Measurements from ENCODE around the gene MIGA1. TPM values are rescaled to one million over a fixed set of nuclear protein-coding genes. Genes with fewer than 3 reads are reported as not detected.
"Not testable (repeated sequence)": the region's sequence is repeated elsewhere in the genome, so short reads cannot be mapped to it uniquely, and the experiment has no call there.

MIGA1 gene
- total RNA-seq, 2 experiments from 2014 or later: 10.5 to 10.8 TPM

GRCh38 chr1:77762072-77762476 is 17.4 kb upstream of the MIGA1 start:
- peaks cover 21% of the 10 kb centered on the region for H3K4me1 Mint-ChIP-seq
- POLR2A ChIA-PET: no interaction called here
- no peak overlapping the region for H3K27ac Mint-ChIP-seq
- DNase-seq: no peak
- CTCF ChIA-PET: no interaction called here
- no peaks in the 10 kb centered on the region for H3K27me3 Mint-ChIP-seq
- no peaks in the 10 kb centered on the region for H3K9me3 Mint-ChIP-seq
- peaks cover 4% of the 10 kb centered on the region for H3K36me3 Mint-ChIP-seq (ENCODE audit: low read depth)
- no peak overlapping the region for H3K4me3 Mint-ChIP-seq

DNA sequence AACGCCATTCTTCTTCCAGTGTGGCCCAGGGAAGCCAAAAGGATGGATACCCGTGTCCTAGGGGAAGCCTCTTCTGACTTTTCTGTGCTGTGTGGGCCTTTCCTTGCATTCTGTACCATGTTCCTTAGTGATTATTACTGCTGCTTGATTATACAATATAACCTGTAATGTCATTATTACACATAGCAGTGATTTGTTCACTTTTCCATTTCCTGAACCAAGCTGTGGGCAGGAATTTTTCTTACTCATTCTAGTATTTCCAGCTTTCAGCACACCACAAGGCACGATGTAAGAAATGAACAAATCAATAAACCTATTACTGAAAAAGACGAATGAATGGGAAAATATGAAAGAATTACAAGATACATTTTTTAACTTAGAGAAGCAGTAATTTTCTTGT is 11.4 kb upstream of the MIGA1 start:
- no peaks in the 10 kb centered on the region for H3K27me3 Mint-ChIP-seq
- H3K36me3 Mint-ChIP-seq (ENCODE audit: low read depth): no peaks in the 10 kb centered on the region
- no peak for DNase-seq
- ChIA-PET POLR2A (interaction anchor here (0.7 kb wide), 1 partner anchor 190 kb away, joined by 4 read pairs; no protein-coding TSS in a partner anchor), CTCF (interaction anchor here (0.6 to 0.9 kb wide), 2 partner anchors 10 to 454 kb away, joined by 3 read pairs; no protein-coding TSS in a partner anchor)
- no peak overlapping the region for H3K27ac Mint-ChIP-seq
- H3K9me3 Mint-ChIP-seq: no peaks in the 10 kb centered on the region
- H3K4me1 Mint-ChIP-seq: no peaks in the 10 kb centered on the region
- H3K4me3 Mint-ChIP-seq: no peak overlapping the region

GRCh38 chr1:77776007-77776700 is 3.3 kb upstream of the MIGA1 start:
- ChIA-PET POLR2A (no interaction called here), CTCF (interaction anchor here (0.6 to 0.7 kb wide), 2 partner anchors 243 to 727 kb away, joined by 4 read pairs; no protein-coding TSS in a partner anchor)
- H3K9me3 Mint-ChIP-seq: no peaks in the 10 kb centered on the region
- peaks cover 7% of the 10 kb centered on the region for H3K36me3 Mint-ChIP-seq (ENCODE audit: low read depth)
- no peaks in the 10 kb centered on the region for H3K27me3 Mint-ChIP-seq
- H3K4me3 Mint-ChIP-seq: no peak overlapping the region
- no peak overlapping the region for H3K27ac Mint-ChIP-seq
- no peak for DNase-seq
- peaks cover 22% of the 10 kb centered on the region for H3K4me1 Mint-ChIP-seq

GRCh38 chr1:77781683-77782082 is 2.2 kb downstream of the MIGA1 start:
- Mint-ChIP-seq H3K27me3 (no peaks in the 10 kb centered on the region), H3K4me3 (no peak overlapping the region), H3K9me3 (peaks cover 6% of the 10 kb centered on the region), H3K36me3 (ENCODE audit: low read depth) (peaks cover 40% of the 10 kb centered on the region), H3K27ac (no peak overlapping the region), H3K4me1 (peaks cover 42% of the 10 kb centered on the region)
- ChIA-PET CTCF (no interaction called here), POLR2A (no interaction called here)
- no peak for DNase-seq

GRCh38 chr1:77783141-77783540 is 3.7 kb downstream of the MIGA1 start:
- Mint-ChIP-seq H3K9me3 (peaks cover 8% of the 10 kb centered on the region), H3K27ac (peak overlapping the region; percentile 19), H3K4me1 (peaks cover 41% of the 10 kb centered on the region), H3K27me3 (no peaks in the 10 kb centered on the region), H3K4me3 (no peak overlapping the region), H3K36me3 (ENCODE audit: low read depth) (peaks cover 50% of the 10 kb centered on the region)
- no peak for DNase-seq
- ChIA-PET CTCF (interaction anchor here (0.5 kb wide), 2 partner anchors 90 to 1468 kb away, joined by 3 to 5 read pairs; no protein-coding TSS in a partner anchor), POLR2A (no interaction called here)

- H3K27ac Mint-ChIP-seq, H3K27me3 Mint-ChIP-seq, POLR2A ChIA-PET, H3K9me3 Mint-ChIP-seq, DNase-seq, CTCF ChIA-PET, H3K4me3 Mint-ChIP-seq: not testable (repeated sequence)
- H3K36me3 Mint-ChIP-seq (ENCODE audit: low read depth): peaks cover 63% of the 10 kb centered on the region
- H3K4me1 Mint-ChIP-seq: peaks cover 21% of the 10 kb centered on the region
These were observed 6.8 kb downstream of the MIGA1 start for GRCh38 chr1:77786093-77786741.

DNA sequence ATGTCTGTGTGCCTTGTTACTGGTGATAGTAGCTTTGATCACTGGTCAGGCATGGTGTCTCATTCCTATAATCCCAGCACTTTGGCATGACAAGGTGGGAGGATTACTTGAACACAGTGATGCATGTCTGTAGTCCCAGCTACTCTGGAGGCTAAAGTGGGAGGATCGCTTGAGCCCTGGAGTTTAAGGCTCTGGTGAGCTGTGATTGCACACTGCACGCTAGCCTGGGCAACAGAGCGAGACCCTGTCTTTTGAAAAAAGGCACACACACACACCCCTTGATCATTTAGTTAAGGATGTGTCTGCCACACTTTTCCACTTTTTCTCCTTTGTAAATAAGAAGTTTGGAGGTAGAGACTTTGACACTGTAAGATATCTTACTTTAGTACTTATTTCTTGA is 15.1 kb downstream of the MIGA1 start:
- no peak for DNase-seq
- H3K27ac Mint-ChIP-seq: no peak overlapping the region
- peaks cover 24% of the 10 kb centered on the region for H3K36me3 Mint-ChIP-seq (ENCODE audit: low read depth)
- POLR2A ChIA-PET: no interaction called here
- no peaks in the 10 kb centered on the region for H3K9me3 Mint-ChIP-seq
- H3K4me1 Mint-ChIP-seq: peaks cover 2% of the 10 kb centered on the region
- no peak overlapping the region for H3K4me3 Mint-ChIP-seq
- no peaks in the 10 kb centered on the region for H3K27me3 Mint-ChIP-seq
- CTCF ChIA-PET: no interaction called here

GRCh38 chr1:77796695-77797405 is 17.4 kb downstream of the MIGA1 start:
- Mint-ChIP-seq H3K27ac (no peak overlapping the region), H3K4me3 (no peak overlapping the region), H3K36me3 (ENCODE audit: low read depth) (peaks cover 14% of the 10 kb centered on the region), H3K27me3 (no peaks in the 10 kb centered on the region), H3K9me3 (no peaks in the 10 kb centered on the region), H3K4me1 (peaks cover 2% of the 10 kb centered on the region)
- POLR2A ChIA-PET: no interaction called here
- no peak for DNase-seq
- CTCF ChIA-PET: no interaction called here

DNA sequence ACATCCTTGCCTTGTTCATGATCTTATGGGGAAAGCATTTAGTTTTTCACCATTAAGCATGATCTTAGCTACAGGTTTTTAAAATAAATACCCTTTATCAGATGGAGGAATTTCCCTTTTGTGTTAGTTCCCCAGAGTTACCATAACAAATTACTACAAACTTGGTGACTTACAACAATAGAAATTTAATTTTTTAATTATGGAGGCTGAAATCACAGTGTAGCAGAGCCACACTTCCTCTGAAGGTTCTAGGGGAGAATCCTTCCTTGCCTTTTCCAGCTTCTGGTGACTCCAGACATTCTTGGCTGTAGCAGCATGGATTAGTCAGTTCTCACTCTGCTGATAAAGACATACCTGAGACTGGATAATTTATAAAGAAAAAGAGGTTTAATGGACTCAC is 18.5 kb downstream of the MIGA1 start:
- no peaks in the 10 kb centered on the region for H3K27me3 Mint-ChIP-seq
- H3K4me1 Mint-ChIP-seq: peaks cover 2% of the 10 kb centered on the region
- ChIA-PET CTCF (no interaction called here), POLR2A (no interaction called here)
- H3K9me3 Mint-ChIP-seq: no peaks in the 10 kb centered on the region
- no peak overlapping the region for H3K27ac Mint-ChIP-seq
- H3K36me3 Mint-ChIP-seq (ENCODE audit: low read depth): peaks cover 15% of the 10 kb centered on the region
- DNase-seq: no peak
- no peak overlapping the region for H3K4me3 Mint-ChIP-seq

GRCh38 chr1:77802026-77802425 is 22.6 kb downstream of the MIGA1 start:
- Mint-ChIP-seq H3K27ac (no peak overlapping the region), H3K9me3 (no peaks in the 10 kb centered on the region)

GRCh38 chr1:77803371-77803770 is 23.9 kb downstream of the MIGA1 start:
- H3K9me3 Mint-ChIP-seq: no peaks in the 10 kb centered on the region
- H3K4me1 Mint-ChIP-seq: no peaks in the 10 kb centered on the region
- no peak for DNase-seq
- POLR2A ChIA-PET: no interaction called here
- peaks cover 17% of the 10 kb centered on the region for H3K36me3 Mint-ChIP-seq (ENCODE audit: low read depth)
- H3K4me3 Mint-ChIP-seq: no peak overlapping the region
- CTCF ChIA-PET: no interaction called here
- no peak overlapping the region for H3K27ac Mint-ChIP-seq
- H3K27me3 Mint-ChIP-seq: no peaks in the 10 kb centered on the region

More at GRCh38 chr1:77802026-77802425, 22.6 kb downstream of the MIGA1 start:
- Mint-ChIP-seq H3K36me3 (ENCODE audit: low read depth) (peaks cover 19% of the 10 kb centered on the region), H3K27me3 (no peaks in the 10 kb centered on the region), H3K4me3 (no peak overlapping the region), H3K4me1 (no peaks in the 10 kb centered on the region)
- ChIA-PET POLR2A (no interaction called here), CTCF (no interaction called here)
- DNase-seq: no peak

DNA sequence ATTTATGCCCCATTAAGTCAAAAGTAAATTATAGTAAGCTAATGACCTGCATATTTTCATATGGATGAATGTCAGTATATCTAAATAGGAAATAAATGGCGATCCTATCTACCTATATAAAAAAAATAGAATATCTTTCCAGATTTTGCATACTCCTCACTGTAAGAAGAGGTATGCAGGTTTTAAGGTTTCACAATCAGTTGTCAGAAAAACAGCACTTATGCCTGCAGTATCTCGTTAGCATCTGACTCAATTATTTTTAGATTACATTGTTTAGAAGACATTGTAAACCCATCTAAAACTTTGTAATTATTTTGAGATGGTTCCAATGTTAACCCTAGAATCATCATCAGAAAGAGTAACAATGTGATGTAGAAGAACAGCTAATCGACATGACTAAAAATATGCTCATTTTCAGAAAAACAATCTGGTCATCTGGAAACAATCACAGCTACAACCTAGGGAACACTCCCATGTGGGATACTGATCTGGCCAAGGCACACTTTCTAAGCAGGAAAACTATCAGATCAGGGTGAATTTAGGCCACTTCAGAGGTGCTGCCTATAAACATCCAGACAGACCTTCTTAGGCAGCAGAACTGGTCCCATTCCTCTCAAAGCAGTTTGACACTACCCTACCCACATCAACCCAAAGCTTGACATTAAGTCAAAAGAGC is 30.5 kb downstream of the MIGA1 start:
- H3K4me1 Mint-ChIP-seq, CTCF ChIA-PET, H3K4me3 Mint-ChIP-seq, H3K27ac Mint-ChIP-seq, DNase-seq, H3K9me3 Mint-ChIP-seq, H3K27me3 Mint-ChIP-seq, POLR2A ChIA-PET: not testable (repeated sequence)
- peaks cover 28% of the 10 kb centered on the region for H3K36me3 Mint-ChIP-seq (ENCODE audit: low read depth)

DNA sequence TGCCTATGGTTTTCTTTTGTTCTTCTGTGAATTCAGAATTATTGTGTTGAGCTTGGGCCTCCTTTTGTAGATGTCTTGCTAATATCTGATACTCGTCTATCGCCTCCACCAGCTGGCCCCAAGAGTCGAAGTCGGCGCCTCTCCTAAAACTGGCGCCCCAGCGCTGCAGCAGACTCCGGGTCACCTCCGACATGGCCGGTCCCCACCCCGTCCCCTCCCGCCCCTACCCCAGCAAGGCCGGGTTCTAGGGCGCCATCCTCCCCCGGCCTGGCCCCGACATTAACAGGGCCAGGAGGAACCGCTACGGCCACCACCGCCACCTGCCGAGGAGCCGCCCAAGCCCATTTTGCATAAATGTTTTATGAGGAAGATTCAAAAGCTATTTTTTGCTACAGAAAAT is 32.1 kb downstream of the MIGA1 start:
- CTCF ChIA-PET, H3K4me1 Mint-ChIP-seq, POLR2A ChIA-PET, H3K9me3 Mint-ChIP-seq, H3K27ac Mint-ChIP-seq, H3K27me3 Mint-ChIP-seq, DNase-seq, H3K4me3 Mint-ChIP-seq: not testable (repeated sequence)
- H3K36me3 Mint-ChIP-seq (ENCODE audit: low read depth): peaks cover 27% of the 10 kb centered on the region
